Chondrocyte (in vitro differentiated cells): Measurements from ENCODE around the gene POLD1. TPM values are rescaled to one million over a fixed set of nuclear protein-coding genes. Genes with fewer than 3 reads are reported as not detected.

Experiments
- DNase-seq: peaks from one replicate; pipeline ENCODE4 v3.0.0; 2021; ENCODE audit warnings: mixed read lengths, low spot score
- H3K27ac Mint-ChIP-seq: one replicate; pipeline ENCODE4 v1.8.0; 2021; ENCODE audit warnings: mild to moderate bottlenecking, moderate library complexity, mixed read lengths; ENCODE audit not compliant: unreplicated experiment
- H3K27me3 Mint-ChIP-seq: 2 replicates; pipeline ENCODE4 v1.8.0; 2021; ENCODE audit warnings: low read depth, mixed read lengths
- H3K36me3 Mint-ChIP-seq: 2 replicates; pipeline ENCODE4 v1.8.0; 2021; ENCODE audit warnings: low read depth, mixed read lengths
- H3K4me1 Mint-ChIP-seq: 2 replicates; pipeline ENCODE4 v1.8.0; 2021; ENCODE audit warnings: low read depth, mild to moderate bottlenecking, mixed read lengths
- H3K4me3 Mint-ChIP-seq: one replicate; pipeline ENCODE4 v1.8.0; 2021; ENCODE audit warnings: mild to moderate bottlenecking, moderate library complexity, mixed read lengths; ENCODE audit not compliant: unreplicated experiment
- H3K9me3 Mint-ChIP-seq: 2 replicates; pipeline ENCODE4 v1.8.0; 2021; ENCODE audit warnings: low read depth, mixed read lengths
- CTCF ChIP-seq: fragments of 200-600 bp; sonication (generic); IDR thresholded peaks from 2 replicates; pipeline ENCODE4 v1.5.0; 2021; ENCODE audit warnings: antibody characterized with exemption, mild to moderate bottlenecking, moderate library complexity
- total RNA-seq: library from RNA; stranded (reverse); gene quantifications from 3 replicates; pipeline ENCODE4 v1.2.1, GENCODE V29; 2021

The POLD1 gene
- total RNA-seq, 1 donor from 2014 or later, result 15.8 TPM

GRCh38 chr19:50415661-50416033 is 31.5 kb downstream of the POLD1 start:
- H3K4me3 Mint-ChIP-seq, result no peak overlapping the region
- H3K27ac Mint-ChIP-seq, result no peak overlapping the region
- no peak for DNase-seq
- H3K4me1 Mint-ChIP-seq, result peaks cover 4% of the 10 kb centered on the region
- TF ChIP-seq CTCF, result no peak
- peaks cover 3% of the 10 kb centered on the region for H3K36me3 Mint-ChIP-seq
- H3K27me3 Mint-ChIP-seq, result peaks cover 16% of the 10 kb centered on the region
- H3K9me3 Mint-ChIP-seq, result no peaks in the 10 kb centered on the region

- H3K4me1 Mint-ChIP-seq, result peaks cover 4% of the 10 kb centered on the region
- TF ChIP-seq CTCF, result no peak
- no peak overlapping the region for H3K27ac Mint-ChIP-seq
- H3K4me3 Mint-ChIP-seq, result no peak overlapping the region
- no peak for DNase-seq
- H3K9me3 Mint-ChIP-seq, result no peaks in the 10 kb centered on the region
- peaks cover 3% of the 10 kb centered on the region for H3K36me3 Mint-ChIP-seq
- H3K27me3 Mint-ChIP-seq, result peaks cover 16% of the 10 kb centered on the region
Observed at GRCh38 chr19:50416034-50416977, 32.2 kb downstream of the POLD1 start.

- peaks cover 4% of the 10 kb centered on the region for H3K4me1 Mint-ChIP-seq
- peaks cover 1% of the 10 kb centered on the region for H3K36me3 Mint-ChIP-seq
- peaks cover 16% of the 10 kb centered on the region for H3K27me3 Mint-ChIP-seq
- no peak for DNase-seq
- no peak for TF ChIP-seq CTCF
- H3K27ac Mint-ChIP-seq, result no peak overlapping the region
- no peak overlapping the region for H3K4me3 Mint-ChIP-seq
- no peaks in the 10 kb centered on the region for H3K9me3 Mint-ChIP-seq
Observed at GRCh38 chr19:50417111-50418081, 33.2 kb downstream of the POLD1 start.

- Mint-ChIP-seq H3K9me3 (no peaks in the 10 kb centered on the region), H3K4me1 (peaks cover 4% of the 10 kb centered on the region), H3K27me3 (peaks cover 16% of the 10 kb centered on the region), H3K4me3 (no peak within 1 kb of the TSS), H3K27ac (no peak within 1 kb of the TSS), H3K36me3 (no peaks in the 10 kb centered on the region)
- no peak for DNase-seq
- TF ChIP-seq CTCF, result no peak
Observed at GRCh38 chr19:50418176-50419021, 34.3 kb downstream of the POLD1 start, which contains the start of gene SPIB. TSS of gene SPIB (plus strand) at chr19:50418938. CDS start at chr19:50418963, 25 bp downstream.
